ENCODE measurements around the gene CIAO1.
"Not testable (repeated sequence)": the region's sequence is repeated elsewhere in the genome, so short reads cannot be mapped to it uniquely, and the experiment has no call there.

Gene CIAO1

GRCh38 chr2:96276787-96277499 is 10.9 kb downstream of the CIAO1 start:
- no peak for DNase-seq (ENCODE audit: low spot score)

DNA sequence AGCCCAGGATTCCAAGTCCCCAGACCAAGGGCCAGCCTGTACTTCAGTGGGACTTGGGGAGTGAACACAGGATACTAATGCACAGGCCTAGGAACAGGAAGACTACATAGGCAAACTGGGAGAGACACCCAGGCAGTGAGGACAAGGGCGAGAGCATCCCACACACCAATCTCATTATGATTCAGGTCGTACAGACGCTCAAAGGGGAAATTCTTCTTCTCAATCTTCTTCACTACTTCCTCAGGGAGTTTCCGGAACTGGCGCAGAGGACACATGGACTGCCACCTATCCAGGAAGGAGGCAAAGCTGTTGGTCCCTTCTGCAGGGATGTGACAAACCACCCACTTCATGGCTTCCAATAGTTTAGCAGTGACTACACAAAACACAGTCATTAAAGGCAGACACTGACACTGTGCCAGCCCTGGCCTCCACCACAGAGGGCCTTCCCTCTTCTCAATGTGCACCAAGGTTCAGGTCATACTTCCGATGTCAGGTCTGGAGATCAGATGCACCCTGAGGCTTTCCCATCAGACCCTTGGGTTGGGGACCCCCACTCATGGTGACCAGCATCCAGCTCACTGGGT is 21.3 kb downstream of the CIAO1 start:
- no peak for DNase-seq (ENCODE audit: low spot score)

DNA sequence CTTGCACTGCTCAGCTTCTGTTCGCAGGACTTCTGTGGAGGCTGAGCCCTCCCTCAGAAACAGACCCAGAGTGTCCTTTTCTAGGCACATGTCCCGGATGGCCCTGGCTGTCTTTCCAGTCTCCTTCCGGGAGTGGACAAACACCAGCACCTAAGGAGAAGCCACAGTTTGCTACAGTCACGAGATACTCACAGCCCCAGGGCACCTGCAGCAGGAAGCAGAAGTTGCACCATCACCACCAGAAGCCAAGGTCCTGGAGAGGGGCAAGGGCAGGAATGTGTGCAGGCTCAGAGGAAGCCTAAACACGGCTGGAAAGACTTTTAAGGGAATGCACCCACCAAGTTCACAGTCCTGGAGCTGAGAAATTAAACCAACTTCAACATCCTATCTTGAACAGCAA is 25.7 kb downstream of the CIAO1 start:
- DNase-seq (ENCODE audit: low spot score) = no peak

GRCh38 chr2:96294271-96294670 is 28.2 kb downstream of the CIAO1 start:
- not testable (repeated sequence) for DNase-seq (ENCODE audit: low spot score)

GRCh38 chr2:96296925-96297324 is 30.9 kb downstream of the CIAO1 start:
- DNase-seq (ENCODE audit: low spot score) = no peak

GRCh38 chr2:96301865-96302264 is 35.8 kb downstream of the CIAO1 start:
- DNase-seq (ENCODE audit: low spot score) = no peak

DNA sequence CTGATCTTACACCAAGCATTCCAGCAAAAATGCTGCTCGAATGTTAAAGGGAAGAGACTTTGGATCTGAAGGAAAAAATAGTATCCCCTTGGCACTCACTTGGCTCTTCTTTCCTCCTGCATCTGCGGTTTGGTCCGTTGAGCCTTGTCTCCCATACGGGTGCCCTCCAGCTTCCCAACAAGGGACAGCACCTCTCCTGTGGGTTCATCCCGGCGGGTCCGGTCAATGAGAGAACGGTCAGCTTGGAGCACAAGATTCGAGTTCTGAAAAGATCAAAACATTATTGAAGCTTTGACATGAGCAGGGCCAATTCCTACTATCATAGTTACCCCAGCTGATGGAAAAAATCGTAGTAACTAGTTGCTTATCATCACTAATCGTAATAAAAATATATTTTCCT is 38.6 kb downstream of the CIAO1 start:
- DNase-seq (ENCODE audit: low spot score) = no peak

DNA sequence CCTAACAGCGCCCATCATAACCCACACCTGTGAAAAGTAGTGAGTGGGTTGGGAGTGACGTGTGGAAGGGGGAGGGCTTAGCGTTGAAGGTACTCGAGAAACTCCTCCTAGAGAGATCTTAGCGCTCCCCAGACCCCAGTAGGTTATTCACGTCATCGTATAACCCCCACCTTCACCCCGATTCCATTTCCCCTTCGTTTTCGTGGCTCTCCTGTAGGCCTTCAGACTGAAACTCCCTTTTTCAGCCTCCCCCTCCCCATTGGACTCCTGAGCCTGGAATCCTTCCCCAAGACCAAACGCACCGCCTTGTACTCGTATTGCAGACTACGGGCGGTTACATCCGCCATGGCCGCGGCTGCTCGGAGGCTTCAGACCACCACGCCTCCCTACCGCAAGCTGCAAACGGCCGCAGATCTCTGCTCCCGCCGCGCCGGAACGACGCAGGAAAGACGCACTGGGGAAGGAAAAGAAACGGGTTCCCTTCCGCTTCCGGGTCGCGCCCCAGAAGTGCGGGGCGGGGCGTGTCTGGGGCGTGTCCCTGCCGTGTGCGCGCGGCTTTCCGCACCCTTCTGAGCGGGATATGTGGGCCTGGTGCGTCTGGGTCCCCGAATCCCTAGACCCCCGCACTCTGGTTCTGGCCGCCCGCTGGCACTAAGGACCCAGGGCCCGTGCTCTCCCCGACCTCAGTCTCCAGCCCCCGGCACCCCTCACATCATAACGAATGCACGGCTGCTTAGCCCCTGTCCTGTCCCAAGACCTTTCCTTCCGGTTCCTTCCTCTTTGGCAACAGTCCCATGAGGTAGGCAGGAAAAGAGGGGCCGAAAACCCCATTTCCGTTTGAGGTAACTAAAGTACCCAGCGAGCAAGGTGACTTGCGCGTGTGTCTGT is 39.3 kb downstream of the CIAO1 start, which contains the start of gene SNRNP200:
Gene SNRNP200, minus strand, starts transcription at position 456 of the 888 bp plus-strand sequence. Its CDS starts 109 bp downstream, at position 347.
- DNase-seq (ENCODE audit: low spot score) = peak; percentile 87

DNA sequence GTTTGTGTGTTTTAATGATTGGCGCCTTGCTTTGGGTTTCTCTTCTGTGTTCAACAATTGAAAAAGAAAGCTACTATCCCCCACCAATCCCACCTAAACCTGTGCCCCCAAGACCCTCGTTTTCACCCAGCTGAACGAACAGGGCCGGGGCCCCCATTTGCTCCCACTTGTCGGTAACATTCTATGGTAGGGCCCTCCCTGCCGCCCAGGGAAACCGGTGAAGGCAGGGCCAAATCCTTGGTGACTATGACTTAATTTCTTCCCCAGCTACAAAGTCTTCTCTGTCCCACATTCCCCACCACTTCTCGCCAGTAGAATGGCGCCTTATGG is 39.9 kb downstream of the CIAO1 start:
- no peak for DNase-seq (ENCODE audit: low spot score)

DNA sequence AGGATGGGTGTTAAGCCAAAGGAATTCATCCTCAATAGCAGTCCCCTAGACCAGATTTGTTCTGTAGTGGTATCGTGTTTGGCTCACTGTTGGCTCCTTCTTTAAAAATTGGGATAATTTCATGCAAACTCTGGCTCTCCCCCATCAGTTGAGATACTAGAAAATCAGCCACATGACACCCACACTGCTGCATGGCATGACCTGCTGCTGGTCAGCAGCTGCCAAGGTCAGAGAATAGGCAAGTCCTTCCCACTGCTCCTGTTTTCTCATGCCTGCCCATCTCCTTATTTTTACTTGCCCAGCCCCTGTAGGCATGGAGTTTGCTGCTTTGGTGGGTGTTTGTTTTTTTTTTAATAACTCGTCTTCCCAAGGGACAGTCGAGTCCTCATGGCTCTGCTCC is 40.3 kb downstream of the CIAO1 start:
- no peak for DNase-seq (ENCODE audit: low spot score)

DNA sequence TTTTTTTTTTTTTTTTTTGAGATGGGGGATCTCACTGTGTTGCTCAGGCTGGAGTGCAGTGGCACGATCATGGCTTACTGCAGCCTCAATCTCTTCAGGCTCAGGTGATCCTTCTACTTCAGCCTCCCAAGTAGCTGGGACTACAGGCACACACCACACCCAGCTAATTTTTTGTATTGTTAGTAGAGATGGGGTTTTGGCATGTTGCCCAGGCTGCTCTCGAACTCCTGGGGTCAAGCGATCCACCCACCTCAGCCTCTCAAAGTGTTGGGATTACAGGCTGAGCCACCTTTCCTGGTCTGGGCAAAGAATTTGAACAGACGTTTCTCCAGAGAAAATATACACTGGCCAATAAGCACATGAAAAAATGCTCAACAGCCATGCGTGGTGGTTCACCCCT is 42.2 kb downstream of the CIAO1 start:
- no peak for DNase-seq (ENCODE audit: low spot score)

DNA sequence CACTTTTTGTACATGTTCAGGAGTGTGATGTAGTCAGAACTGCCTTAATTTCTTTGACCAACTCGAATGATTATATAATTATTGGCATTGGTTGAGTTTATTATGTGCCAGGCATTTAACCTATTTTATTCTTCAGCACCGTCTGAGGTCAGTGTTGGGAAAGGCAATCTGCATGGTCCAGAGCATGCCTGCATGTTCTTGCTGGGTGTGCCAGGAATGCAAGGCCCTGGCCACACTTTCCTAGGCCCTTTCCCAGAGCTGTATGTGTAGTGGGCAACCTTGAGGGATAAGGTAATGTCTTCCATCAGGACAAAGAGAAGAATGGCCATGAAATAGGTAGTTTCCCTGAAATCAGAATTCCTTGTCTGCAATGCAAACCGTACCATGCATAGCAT is 49.0 kb downstream of the CIAO1 start:
- no peak for DNase-seq (ENCODE audit: low spot score)

DNA sequence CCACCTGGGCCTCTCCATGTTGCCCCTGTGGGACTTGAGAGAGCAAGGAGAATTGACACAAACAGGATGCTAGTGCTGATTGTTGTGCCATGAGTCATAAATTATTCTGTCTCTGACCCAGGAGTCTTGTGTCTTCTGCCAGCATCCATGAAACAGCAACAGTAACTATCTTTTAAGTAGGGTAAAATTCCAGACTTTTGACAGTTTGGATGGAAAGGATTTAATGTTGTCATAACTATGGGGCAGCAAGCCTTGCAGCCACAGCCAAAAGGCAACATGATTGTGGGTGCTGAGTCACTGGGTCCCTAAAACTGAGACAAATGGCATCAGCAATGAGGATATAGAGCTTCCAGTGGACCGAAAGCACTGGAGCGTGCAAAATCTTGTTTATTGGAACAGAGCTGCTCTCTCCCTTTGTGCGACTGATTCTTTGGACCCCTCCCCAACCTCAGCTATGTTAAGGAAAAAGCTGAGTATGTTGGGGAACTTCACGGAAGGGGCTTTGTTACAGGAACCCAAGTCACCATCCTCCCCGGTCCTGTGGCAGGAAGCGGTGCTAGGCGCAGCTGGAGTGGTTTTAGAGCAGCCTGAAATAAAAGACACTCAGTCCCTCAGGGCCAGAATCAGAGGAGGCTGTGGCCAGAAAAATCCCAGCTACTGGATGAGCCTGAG is 49.5 kb downstream of the CIAO1 start:
- no peak for DNase-seq (ENCODE audit: low spot score)

DNA sequence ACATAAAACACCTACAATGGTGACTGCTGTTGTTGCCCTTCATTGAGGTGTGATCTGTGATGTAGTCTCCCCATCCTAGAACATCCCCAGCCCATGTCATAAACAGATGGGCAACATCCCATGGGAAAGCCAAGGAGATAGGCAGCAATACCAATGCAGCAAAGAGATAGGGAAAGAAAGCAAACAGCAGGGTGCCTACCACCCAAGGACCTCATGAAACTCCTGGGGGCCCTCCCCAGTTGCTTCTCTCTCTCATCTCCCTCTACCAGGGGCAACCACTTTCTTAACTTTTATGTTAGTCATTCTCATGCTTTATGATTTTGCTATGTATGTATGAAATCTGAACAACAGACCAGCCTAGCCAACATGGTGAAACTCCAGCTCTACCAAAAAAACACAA is 51.0 kb downstream of the CIAO1 start:
- DNase-seq (ENCODE audit: low spot score) = no peak

GRCh38 chr2:96317584-96317997 is 51.6 kb downstream of the CIAO1 start:
- DNase-seq (ENCODE audit: low spot score) = no peak

GRCh38 chr2:96318723-96319122 is 52.7 kb downstream of the CIAO1 start:
- no peak for DNase-seq (ENCODE audit: low spot score)

- DNase-seq (ENCODE audit: low spot score) = no peak
Observed at GRCh38 chr2:96319396-96319795, 53.4 kb downstream of the CIAO1 start.

- DNase-seq (ENCODE audit: low spot score) = no peak
Observed at GRCh38 chr2:96320326-96320725, 54.3 kb downstream of the CIAO1 start.

DNA sequence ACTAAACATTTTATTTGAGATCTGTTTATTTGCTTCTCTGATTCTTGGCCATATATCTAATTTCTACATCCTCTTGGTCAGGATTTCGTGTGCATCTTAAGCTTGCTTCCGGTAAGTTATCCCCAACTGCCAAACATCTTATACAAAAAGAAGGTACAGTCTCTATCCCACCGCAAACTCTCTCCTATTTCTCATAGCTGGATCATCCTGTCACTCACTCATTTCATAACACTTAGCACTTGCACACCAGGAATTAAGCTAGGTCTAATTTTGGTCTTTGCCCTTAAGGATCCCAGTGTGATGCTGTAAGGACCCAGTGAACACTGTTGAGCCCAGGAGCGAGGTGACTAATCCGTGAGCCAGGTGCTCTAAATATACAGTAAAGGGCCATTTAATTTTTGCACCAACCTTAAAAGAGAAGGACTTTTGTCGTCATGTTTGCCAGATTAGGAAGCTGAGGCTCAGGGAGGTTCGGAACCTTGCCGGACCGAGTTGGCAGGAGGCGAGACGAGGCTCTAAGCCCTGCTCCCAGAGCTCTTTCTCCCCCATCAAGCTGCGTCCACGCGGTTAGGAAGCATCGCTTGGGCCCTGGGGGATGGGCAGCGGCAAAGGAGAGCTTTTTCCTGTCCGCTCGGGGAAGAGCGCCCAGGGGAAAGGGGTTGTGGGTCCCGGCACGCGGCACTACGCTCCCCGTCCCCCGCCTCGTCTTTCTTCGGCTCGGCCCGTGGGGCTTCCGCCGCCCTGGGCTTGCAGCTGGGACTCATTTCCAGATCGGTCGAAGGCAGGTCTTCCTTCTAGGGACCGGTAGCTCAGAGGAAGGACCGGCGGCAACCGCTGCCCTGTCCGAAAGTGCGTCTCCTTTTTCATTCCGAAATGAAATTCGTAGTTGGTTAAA is 55.0 kb downstream of the CIAO1 start:
- no peak for DNase-seq (ENCODE audit: low spot score)
